Lower leg skin (tissue), 3 donors: ENCODE data around the gene MLST8.

Experiments
- POLR2A ChIP-seq, 2 donors: fragments of 450-650 bp; IDR thresholded peaks; one replicate each; pipeline ENCODE4 v1.6.1; 2016 to 2017; ENCODE audit warnings: antibody characterized with exemption in 2 of 2, mild to moderate bottlenecking in 1 of 2, moderate library complexity in 1 of 2
- TF ChIP-seq, protein P1 (sequence below), 3 donors: fragments of 450-650 bp; IDR thresholded peaks; one replicate each; pipeline ENCODE4 v1.5.1; 2016; ENCODE audit warnings: antibody characterized with exemption in 3 of 3, mild to moderate bottlenecking in 3 of 3, moderate library complexity in 2 of 3

DNA sequence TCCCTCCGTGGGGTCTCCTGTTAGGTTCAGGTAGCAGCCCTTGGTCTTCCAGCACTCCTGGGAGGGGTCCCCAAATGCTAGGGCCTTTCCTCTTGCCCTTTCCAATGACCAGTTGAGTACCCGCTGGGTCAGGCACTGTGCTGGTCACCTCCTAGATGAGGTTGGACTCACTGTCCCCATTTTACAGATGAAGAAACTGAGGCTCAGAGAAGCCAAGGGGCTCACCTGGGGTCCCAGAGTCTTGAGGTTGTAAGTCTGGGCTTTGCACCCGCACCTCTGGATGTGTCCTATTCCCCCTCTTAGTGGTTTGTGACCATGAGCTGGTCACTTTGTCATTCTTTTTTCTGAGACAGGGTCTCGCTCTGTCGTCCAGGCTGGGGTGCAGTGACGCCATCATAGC lies 7.5 kb upstream of the MLST8 start:
- no peak for TF ChIP-seq POLR2A (IDR thresholded peaks at IDR 0.05)
- TF ChIP-seq, protein P1, sequence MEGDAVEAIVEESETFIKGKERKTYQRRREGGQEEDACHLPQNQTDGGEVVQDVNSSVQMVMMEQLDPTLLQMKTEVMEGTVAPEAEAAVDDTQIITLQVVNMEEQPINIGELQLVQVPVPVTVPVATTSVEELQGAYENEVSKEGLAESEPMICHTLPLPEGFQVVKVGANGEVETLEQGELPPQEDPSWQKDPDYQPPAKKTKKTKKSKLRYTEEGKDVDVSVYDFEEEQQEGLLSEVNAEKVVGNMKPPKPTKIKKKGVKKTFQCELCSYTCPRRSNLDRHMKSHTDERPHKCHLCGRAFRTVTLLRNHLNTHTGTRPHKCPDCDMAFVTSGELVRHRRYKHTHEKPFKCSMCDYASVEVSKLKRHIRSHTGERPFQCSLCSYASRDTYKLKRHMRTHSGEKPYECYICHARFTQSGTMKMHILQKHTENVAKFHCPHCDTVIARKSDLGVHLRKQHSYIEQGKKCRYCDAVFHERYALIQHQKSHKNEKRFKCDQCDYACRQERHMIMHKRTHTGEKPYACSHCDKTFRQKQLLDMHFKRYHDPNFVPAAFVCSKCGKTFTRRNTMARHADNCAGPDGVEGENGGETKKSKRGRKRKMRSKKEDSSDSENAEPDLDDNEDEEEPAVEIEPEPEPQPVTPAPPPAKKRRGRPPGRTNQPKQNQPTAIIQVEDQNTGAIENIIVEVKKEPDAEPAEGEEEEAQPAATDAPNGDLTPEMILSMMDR (IDR thresholded peaks at IDR 0.05) = no peak
